A673 (cell line): Measurements from ENCODE around the gene MMP1. TPM values are rescaled to one million over a fixed set of nuclear protein-coding genes. Genes with fewer than 3 reads are reported as not detected.

Experiments used
- BruUV-seq: library from RNA; stranded (reverse); fragments of 400-500 nt; replicated peaks from 2 replicates; lab custom pipeline; 2021; lab: Mats Ljungman, UMichigan
- CTCF ChIA-PET: fragments of 300-600 bp; sonication (Branson Sonifier 250); formaldehyde crosslinking; loops from one replicate; lab custom pipeline; 2022; ENCODE audit warnings: antibody characterized with exemption; lab: Charles Lee
- POLR2A ChIA-PET: fragments of 300-600 bp; sonication (Branson Sonifier 250); formaldehyde crosslinking; loops from one replicate; lab custom pipeline; 2022; ENCODE audit warnings: antibody characterized with exemption; ENCODE audit not compliant: low non-redundant PET; lab: Charles Lee
- DNase-seq: peaks from one replicate; pipeline ENCODE4 v3.0.0-alpha.2; 2015; ENCODE audit warnings: low spot score
- H3K27ac ChIP-seq: fragments of 200-600 bp; sonication (generic); 2 replicates; pipeline ENCODE4 v1.5.1; 2016; ENCODE audit warnings: mixed run types, low read depth, mild to moderate bottlenecking, mixed read lengths, antibody characterized with exemption, low read length; ENCODE audit not compliant: poor library complexity, severe bottlenecking
- H3K27me3 ChIP-seq: fragments of 200-600 bp; sonication (generic); replicated peaks from 2 replicates; pipeline ENCODE4 v1.6.1; 2017; ENCODE audit warnings: mixed run types, low read depth, mild to moderate bottlenecking, mixed read lengths, antibody characterized with exemption, low read length; ENCODE audit not compliant: insufficient read depth, poor library complexity
- H3K36me3 ChIP-seq: fragments of 200-600 bp; sonication (generic); 2 replicates; pipeline ENCODE4 v1.6.1; 2016; ENCODE audit warnings: mixed run types, mild to moderate bottlenecking, mixed read lengths, antibody characterized with exemption, low read length; ENCODE audit not compliant: insufficient read depth, poor library complexity, severe bottlenecking
- H3K4me1 ChIP-seq: fragments of 200-600 bp; sonication (generic); 2 replicates; pipeline ENCODE4 v1.6.1; 2017; ENCODE audit warnings: mixed run types, mild to moderate bottlenecking, mixed read lengths, antibody characterized with exemption, low read length; ENCODE audit not compliant: insufficient read depth, poor library complexity, severe bottlenecking
- H3K4me3 ChIP-seq: fragments of 200-600 bp; sonication (generic); 2 replicates; pipeline ENCODE4 v1.5.1; 2016; ENCODE audit warnings: low read depth, mixed run types, mild to moderate bottlenecking, mixed read lengths, low read length; ENCODE audit not compliant: poor library complexity, severe bottlenecking
- H3K9me3 ChIP-seq: fragments of 200-600 bp; sonication (generic); 2 replicates; pipeline ENCODE4 v1.6.1; 2016; ENCODE audit warnings: mixed run types, low read depth, mild to moderate bottlenecking, mixed read lengths, antibody characterized with exemption, low read length; ENCODE audit not compliant: poor library complexity, severe bottlenecking
- CTCF ChIP-seq: fragments of 300-800, 200-600 bp; sonication (generic); conservative IDR thresholded peaks from 2 replicates; pipeline ENCODE4 v1.5.1; 2017; ENCODE audit warnings: low read depth, mild to moderate bottlenecking, antibody characterized with exemption, low read length, moderate library complexity, mixed read lengths
- EZH2 ChIP-seq: fragments of 200-600 bp; sonication (generic); IDR thresholded peaks from 2 replicates; pipeline ENCODE4 v1.6.1; 2017; ENCODE audit warnings: borderline replicate concordance, low read depth, mild to moderate bottlenecking, mixed read lengths, antibody characterized with exemption, low read length; ENCODE audit not compliant: poor library complexity, severe bottlenecking
- intact Hi-C: fragments of 100-400 bp; cut with micrococcal nuclease; formaldehyde crosslinking; loops from one replicate; pipeline ENCODE4 v1.10.0; 2022; ENCODE audit not compliant: unreplicated experiment
- total RNA-seq: library from RNA; stranded (reverse); gene quantifications from 2 replicates; pipeline ENCODE4 v1.2.3, GENCODE V29; 2021

MMP1 gene
- total RNA-seq, 1 experiment from 2014 or later = 815 TPM

GRCh38 chr11:102806296-102806695, 8.3 kb upstream of the MMP1 start:
- Histone ChIP-seq H3K9me3 (no peaks in the 10 kb centered on the region), H3K27ac (no peak overlapping the region), H3K4me3 (no peak overlapping the region), H3K27me3 (no peaks in the 10 kb centered on the region), H3K4me1 (peaks cover 14% of the 10 kb centered on the region), H3K36me3 (no peaks in the 10 kb centered on the region)
- BruUV-seq = no TSS peak
- ChIA-PET POLR2A (no interaction called here), CTCF (no interaction called here)
- DNase-seq = no peak
- TF ChIP-seq EZH2 (no peak), CTCF (no peak)
- intact Hi-C loops = no loop called here

GRCh38 chr11:102802341-102802740, 4.4 kb upstream of the MMP1 start:
- no peak for TF ChIP-seq CTCF
- TF ChIP-seq EZH2 = no peak
- H3K4me1 ChIP-seq = peaks cover 11% of the 10 kb centered on the region
- CTCF ChIA-PET = interaction anchor here (0.6 to 0.9 kb wide), 2 partner anchors 8 to 9 kb away, joined by 3 to 4 read pairs; no protein-coding TSS in a partner anchor
- POLR2A ChIA-PET = no interaction called here
- no peaks in the 10 kb centered on the region for H3K9me3 ChIP-seq
- no peaks in the 10 kb centered on the region for H3K27me3 ChIP-seq
- no peak overlapping the region for H3K27ac ChIP-seq
- BruUV-seq = no TSS peak
- H3K36me3 ChIP-seq = no peaks in the 10 kb centered on the region
- intact Hi-C loops = no loop called here
- H3K4me3 ChIP-seq = no peak overlapping the region
- DNase-seq = no peak

- TF ChIP-seq CTCF (no peak), EZH2 (no peak)
- H3K36me3 ChIP-seq = no peaks in the 10 kb centered on the region
- no peaks in the 10 kb centered on the region for H3K9me3 ChIP-seq
- intact Hi-C loops = no loop called here
- no TSS peak for BruUV-seq
- no peaks in the 10 kb centered on the region for H3K27me3 ChIP-seq
- H3K4me3 ChIP-seq = no peak overlapping the region
- no peak for DNase-seq
- peak overlapping the region; percentile 5 for H3K27ac ChIP-seq
- POLR2A ChIA-PET = no interaction called here
- CTCF ChIA-PET = no interaction called here
- peaks cover 11% of the 10 kb centered on the region for H3K4me1 ChIP-seq
Observed at GRCh38 chr11:102800767-102801166, 2.8 kb upstream of the MMP1 start.
